COR-L47 (cell line): ENCODE results near the gene TECR.
A peak's percentile ranks its signal among the peaks of the same experiment; 100 is the strongest.
"Not testable (repeated sequence)": the region's sequence is repeated elsewhere in the genome, so short reads cannot be mapped to it uniquely, and the experiment has no call there.

Experiments
- DNase-seq: peaks from one replicate; lab custom pipeline; 2025; lab: John Stamatoyannopoulos, UW

Gene TECR

GRCh38 chr19:14536926-14537692 lies 7.7 kb downstream of the TECR start:
- DNase-seq, result no peak

- DNase-seq, result no peak
Observed at GRCh38 chr19:14540741-14541525, 11.5 kb downstream of the TECR start.

- not testable (repeated sequence) for DNase-seq
Observed at GRCh38 chr19:14541979-14542378, 12.6 kb downstream of the TECR start.

GRCh38 chr19:14542711-14543328 lies 13.4 kb downstream of the TECR start:
- no peak for DNase-seq

GRCh38 chr19:14544047-14544446 lies 14.7 kb downstream of the TECR start:
- no peak for DNase-seq

GRCh38 chr19:14544977-14545715 lies 15.8 kb downstream of the TECR start:
- DNase-seq, result peak; percentile 98

GRCh38 chr19:14545716-14546082 lies 16.3 kb downstream of the TECR start:
- no peak for DNase-seq

GRCh38 chr19:14550201-14550754 lies 20.9 kb downstream of the TECR start:
- no peak for DNase-seq

GRCh38 chr19:14551134-14552005 lies 22.0 kb downstream of the TECR start:
- not testable (repeated sequence) for DNase-seq

GRCh38 chr19:14552006-14552360 lies 22.6 kb downstream of the TECR start:
- DNase-seq, result not testable (repeated sequence)

- DNase-seq, result no peak
Observed at GRCh38 chr19:14553042-14553938, 23.9 kb downstream of the TECR start.

- DNase-seq, result no peak
Observed at GRCh38 chr19:14553939-14554243, 24.5 kb downstream of the TECR start.

- no peak for DNase-seq
Observed at GRCh38 chr19:14554382-14554812, 25.0 kb downstream of the TECR start.

GRCh38 chr19:14555918-14556661 lies 26.7 kb downstream of the TECR start:
- DNase-seq, result no peak

GRCh38 chr19:14556662-14557188 lies 27.3 kb downstream of the TECR start:
- no peak for DNase-seq

- no peak for DNase-seq
Observed at GRCh38 chr19:14558370-14559066, 29.1 kb downstream of the TECR start.

- DNase-seq, result no peak
Observed at GRCh38 chr19:14559916-14560775, 30.8 kb downstream of the TECR start.

- DNase-seq, result no peak
Observed at GRCh38 chr19:14560776-14561108, 31.3 kb downstream of the TECR start.
